Psoas muscle (tissue), 8 donors: ENCODE results near the gene SLC2A9. TPM values are rescaled to one million over a fixed set of nuclear protein-coding genes. Genes with fewer than 3 reads are reported as not detected.
A peak's percentile ranks its signal among the peaks of the same experiment; 100 is the strongest.

Experiments used
- ATAC-seq, 4 donors: fragments of 200-7000 bp; cut with Tn5 transposase; one replicate each; pipeline ENCODE4 v1.9.1; 2020; ENCODE audit warnings: moderate library complexity in 3 of 4, mild to moderate bottlenecking in 2 of 4
- DNase-seq, 2 donors: peaks; one replicate each; pipeline ENCODE4 v3.0.0-alpha.2; 2020
- H3K27ac ChIP-seq: fragments of 200-600 bp; one replicate; pipeline ENCODE4 v1.8.0; 2022
- H3K27me3 ChIP-seq, 3 donors: fragments of 200-600 bp in 1 of 3; one replicate each; pipeline versions ENCODE4 v1.6.1 to v1.8.0; 2013 to 2022; ENCODE audit warnings: low read length in 2 of 3, mild to moderate bottlenecking in 2 of 3, moderate library complexity in 1 of 3; ENCODE audit not compliant: insufficient read depth in 3 of 3
- H3K36me3 ChIP-seq, 2 donors: fragments of 200-600 bp in 1 of 2; one replicate each; pipeline versions ENCODE4 v1.6.1 to v1.8.0; 2013 to 2022; ENCODE audit warnings: low read depth in 1 of 2, mild to moderate bottlenecking in 1 of 2, moderate library complexity in 1 of 2; ENCODE audit not compliant: insufficient read depth in 1 of 2
- H3K4me1 ChIP-seq: fragments of 200-600 bp; one replicate; pipeline ENCODE4 v1.8.0; 2022
- H3K4me3 ChIP-seq: fragments of 200-600 bp; one replicate; pipeline ENCODE4 v1.8.0; 2022; ENCODE audit warnings: mild to moderate bottlenecking
- H3K9me3 ChIP-seq: fragments of 200-600 bp; one replicate; pipeline ENCODE4 v1.8.0; 2022
- CTCF ChIP-seq: fragments of 200-600 bp; IDR thresholded peaks from one replicate; pipeline ENCODE4 v1.8.0; 2022; ENCODE audit warnings: antibody characterized with exemption
- WGBS, 3 donors: extraction: QIAGEN DNeasy Blood & Tissue Kit; methylation state at CpG; one replicate each; pipeline versions ENCODE4 v1.1.6 to v1.1.7; 2013; 5-methylcytosine and 5-hydroxymethylcytosine counted together
- intact Hi-C, 2 donors: fragments of 100-400 bp; cut with DNase I; formaldehyde crosslinking; loops; one replicate each; pipeline versions ENCODE4 v1.11.0 to v1.14.2; 2022
- polyA plus RNA-seq, 3 donors: library from polyadenylated mRNA; stranded (reverse); fragments of 200-250 nt; gene quantifications; one replicate each; pipeline ENCODE4 v1.2.3, GENCODE V29; 2013
- total RNA-seq, 4 donors: library from RNA; stranded (reverse); fragmentation: NEBNext Ultra II Directional in 2 of 4; extraction: Animal tissue kit (Norgen Biotek cat#: 25700) in 2 of 4; gene quantifications; one replicate each; pipeline versions ENCODE4 v1.2.1 to v1.2.4, GENCODE V29; 2021 to 2023
- donor health status: healthy with polysubstance abuse.
- donor health status: DM: no; HTN: no; CAD: no; lungs with moderate emphysema.
- donor health status: Bipolar disorder and iron deficiency.
- donor health status: healthy.
- donor health status: DM: yes; HTN: yes; CAD: no.
- donor health status: DM: no; HTN: no; CAD: no.
- donor health status: DM: no; HTN: no; CAD: no.
- donor health status: DM: yes; HTN: yes; CAD: no.

SLC2A9 gene
- total and polyA plus RNA-seq, 7 donors: 0.37 to 2.7 (median 1.3) TPM

- H3K4me3 ChIP-seq: no peak overlapping the region
- DNase-seq (no peak), ATAC-seq (no peak)
- no peak for TF ChIP-seq CTCF
- no peaks in the 10 kb centered on the region for H3K9me3 ChIP-seq
- WGBS, 3 donors: 71 to 91% (median 89%) methylated on average over 3 of the region's 3 CpGs
- intact Hi-C loops: loop anchor here in 1 of 2 donors (10.0 kb wide), 1 partner anchor 315 kb away; no protein-coding TSS in a partner anchor
- no peaks in the 10 kb centered on the region for H3K27me3 ChIP-seq
- H3K4me1 ChIP-seq: peaks cover 28% of the 10 kb centered on the region
- no peak overlapping the region for H3K27ac ChIP-seq
- H3K36me3 ChIP-seq: no peaks in the 10 kb centered on the region
Measured at GRCh38 chr4:10009861-10010500, 11.3 kb downstream of the SLC2A9 start.

DNA sequence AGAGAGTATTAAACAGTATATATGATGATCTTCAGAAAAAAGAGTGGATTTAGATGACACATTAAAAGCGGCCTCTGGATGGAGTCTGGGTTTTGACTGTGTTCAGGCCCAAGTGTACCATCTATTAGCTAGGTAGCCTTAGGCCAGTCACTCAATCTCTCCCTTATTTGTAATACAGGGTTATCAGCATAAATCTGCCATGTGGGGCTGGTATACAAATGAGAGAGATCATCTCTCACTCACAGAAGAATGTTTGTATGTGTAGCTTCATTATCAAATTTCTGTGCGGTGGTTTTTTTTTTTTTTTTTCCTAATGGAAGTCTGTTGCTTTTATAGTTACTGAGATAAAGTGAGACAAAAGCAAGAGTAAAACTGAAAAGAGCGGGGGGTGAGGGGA is 12.7 kb downstream of the SLC2A9 start:
- WGBS, 3 donors: 78 to 85% (median 85%) methylated on average over 3 of the region's 3 CpGs
- no peak overlapping the region for H3K27ac ChIP-seq

GRCh38 chr4:10007793-10008608 is 13.3 kb downstream of the SLC2A9 start:
- H3K36me3 ChIP-seq: no peaks in the 10 kb centered on the region
- peaks cover 28% of the 10 kb centered on the region for H3K4me1 ChIP-seq
- ATAC-seq (peak; percentile 49 to 75 (median 53)), DNase-seq (no peak)
- no peaks in the 10 kb centered on the region for H3K9me3 ChIP-seq
- intact Hi-C loops: no loop called here
- peaks cover 0 to 2% (median 0%) of the 10 kb centered on the region in 3 donors for H3K27me3 ChIP-seq
- no peak overlapping the region for H3K4me3 ChIP-seq
- no peak overlapping the region for H3K27ac ChIP-seq
- TF ChIP-seq CTCF: no peak
- WGBS, 3 donors: 42 to 45% (median 43%) methylated on average over 7 of the region's 7 CpGs

More for the DNA sequence above, 12.7 kb downstream of the SLC2A9 start:
- Histone ChIP-seq H3K9me3 (no peaks in the 10 kb centered on the region), H3K36me3 (no peaks in the 10 kb centered on the region), H3K27me3 (peaks cover 0 to 2% (median 0%) of the 10 kb centered on the region in 3 donors), H3K4me3 (no peak overlapping the region), H3K4me1 (peaks cover 28% of the 10 kb centered on the region)
- no peak for TF ChIP-seq CTCF
- intact Hi-C loops: no loop called here
- DNase-seq (no peak), ATAC-seq (no peak)

DNA sequence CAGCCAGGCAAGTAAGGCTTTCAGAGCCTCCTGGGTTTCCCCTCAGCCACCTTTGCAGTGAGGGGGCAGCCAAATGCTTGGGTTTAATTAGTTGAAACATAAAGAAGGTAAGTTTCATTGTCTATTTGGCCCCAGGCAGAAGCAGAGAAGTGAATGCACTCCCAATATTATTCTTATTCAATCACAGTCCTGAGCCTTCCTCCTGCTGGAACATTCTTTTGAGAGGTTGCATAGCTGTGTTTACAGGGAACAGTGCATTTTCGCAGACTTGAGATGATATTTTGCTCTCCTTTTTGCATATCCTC is 13.9 kb downstream of the SLC2A9 start:
- WGBS, 3 donors: 92 to 94% (median 93%) methylated on average over 1 of the region's 1 CpG
- H3K9me3 ChIP-seq: no peaks in the 10 kb centered on the region
- intact Hi-C loops: no loop called here
- H3K27me3 ChIP-seq: peaks cover 0 to 2% (median 0%) of the 10 kb centered on the region in 3 donors
- no peaks in the 10 kb centered on the region for H3K36me3 ChIP-seq
- DNase-seq (no peak), ATAC-seq (no peak)
- H3K4me3 ChIP-seq: no peak overlapping the region
- TF ChIP-seq CTCF: no peak
- no peak overlapping the region for H3K27ac ChIP-seq
- peaks cover 28% of the 10 kb centered on the region for H3K4me1 ChIP-seq
